Measurements from ENCODE around the gene KAT5. TPM values are rescaled to one million over a fixed set of nuclear protein-coding genes. Genes with fewer than 3 reads are reported as not detected.

The KAT5 gene
- total and polyA plus RNA-seq, 10 of the 15 experiments (the other 5 are each of a cell fraction or from before 2014, with no cell fraction given), result 3.4 to 66.1 (median 46.3) TPM

GRCh38 chr11:65662799-65663638, 49.0 kb upstream of the KAT5 start, which contains the start of gene RELA (continued):
- peak; percentile 85 for TF ChIP-seq NKRF (conservative IDR thresholded peaks at IDR 0.05)
- TF ChIP-seq NR2C1 (IDR thresholded peaks at IDR 0.05), result peak; percentile 63; the same call in 1 of the 2 replicates
- no peak for TF ChIP-seq STAT1 (conservative IDR thresholded peaks at IDR 0.05)
- TF ChIP-seq ZNF622 (IDR thresholded peaks at IDR 0.05), result no peak
- 0 out of 2 replicates have a peak, but pooled peaks have one; percentile 57 for TF ChIP-seq NFXL1 (IDR thresholded peaks at IDR 0.05; ENCODE audit: borderline replicate concordance)
- TF ChIP-seq NR2F1 (conservative IDR thresholded peaks at IDR 0.05), result peak; percentile 72; the same call in 1 of the 2 replicates
- TF ChIP-seq CHD1 (IDR thresholded peaks at IDR 0.05; ENCODE audit: low read depth, low read length), result peak; percentile 23; the same call in 1 of the 2 replicates
- TF ChIP-seq BHLHE40 (IDR thresholded peaks at IDR 0.05; ENCODE audit: borderline replicate concordance in 1 of 2, low read depth in 2 of 2, low read length in 1 of 2), result peak; percentile 86 to 96; a peak in 3 of 4 replicates
- TF ChIP-seq RELA (IDR thresholded peaks at IDR 0.05; ENCODE audit: borderline replicate concordance, partially characterized antibody), result no peak
- no peak for TF ChIP-seq BCL11A (IDR thresholded peaks at IDR 0.05; ENCODE audit: low read depth, low read length)
- TF ChIP-seq TAF1 (IDR thresholded peaks at IDR 0.05; ENCODE audit: borderline replicate concordance, low read depth, low read length), result 0 out of 2 replicates have a peak, but pooled peaks have one; percentile 11
- no peak for TF ChIP-seq ASH2L (IDR thresholded peaks at IDR 0.05; ENCODE audit: borderline replicate concordance, low read depth)
- TF ChIP-seq CBFB (IDR thresholded peaks at IDR 0.05; ENCODE audit: low read depth), result peak; percentile 71
- peak; percentile 76; the same call in 1 of the 2 replicates for TF ChIP-seq LARP7 (IDR thresholded peaks at IDR 0.05)
- TF ChIP-seq IKZF1 (conservative IDR thresholded peaks at IDR 0.05), result peak; percentile 89
- TF ChIP-seq ZNF207 (IDR thresholded peaks at IDR 0.05; ENCODE audit: borderline replicate concordance), result peak; percentile 66; the same call in 1 of the 2 replicates
- TF ChIP-seq SMC3 (IDR thresholded peaks at IDR 0.05; ENCODE audit: borderline replicate concordance, low read length), result no peak
- peak; percentile 31 for TF ChIP-seq SIN3A (IDR thresholded peaks at IDR 0.05; ENCODE audit: low read depth, low read length)
- no peak for TF ChIP-seq USF2 (IDR thresholded peaks at IDR 0.05; ENCODE audit: borderline replicate concordance, low read depth, low read length)
- no peak for TF ChIP-seq ZNF384 (IDR thresholded peaks at IDR 0.05; ENCODE audit: borderline replicate concordance, low read depth, low read length)
- TF ChIP-seq, protein P1, sequence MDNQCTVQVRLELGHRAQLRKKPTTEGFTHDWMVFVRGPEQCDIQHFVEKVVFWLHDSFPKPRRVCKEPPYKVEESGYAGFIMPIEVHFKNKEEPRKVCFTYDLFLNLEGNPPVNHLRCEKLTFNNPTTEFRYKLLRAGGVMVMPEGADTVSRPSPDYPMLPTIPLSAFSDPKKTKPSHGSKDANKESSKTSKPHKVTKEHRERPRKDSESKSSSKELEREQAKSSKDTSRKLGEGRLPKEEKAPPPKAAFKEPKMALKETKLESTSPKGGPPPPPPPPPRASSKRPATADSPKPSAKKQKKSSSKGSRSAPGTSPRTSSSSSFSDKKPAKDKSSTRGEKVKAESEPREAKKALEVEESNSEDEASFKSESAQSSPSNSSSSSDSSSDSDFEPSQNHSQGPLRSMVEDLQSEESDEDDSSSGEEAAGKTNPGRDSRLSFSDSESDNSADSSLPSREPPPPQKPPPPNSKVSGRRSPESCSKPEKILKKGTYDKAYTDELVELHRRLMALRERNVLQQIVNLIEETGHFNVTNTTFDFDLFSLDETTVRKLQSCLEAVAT (IDR thresholded peaks at IDR 0.05), result peak; percentile 89

Data from GM12878 (cell line).